ENCODE results near the gene CNN3.

- TF ChIP-seq CTCF (IDR thresholded peaks at IDR 0.05) (no peak), POLR2A (IDR thresholded peaks at IDR 0.05) (no peak)
These were observed 75.3 kb downstream of the CNN3 start for GRCh38 chr1:94851571-94851970.

Measured in uterus (tissue), 2 donors.